ENCODE data around the gene FOXN3.
"Not testable (repeated sequence)": the region's sequence is repeated elsewhere in the genome, so short reads cannot be mapped to it uniquely, and the experiment has no call there.

FOXN3 gene

DNA sequence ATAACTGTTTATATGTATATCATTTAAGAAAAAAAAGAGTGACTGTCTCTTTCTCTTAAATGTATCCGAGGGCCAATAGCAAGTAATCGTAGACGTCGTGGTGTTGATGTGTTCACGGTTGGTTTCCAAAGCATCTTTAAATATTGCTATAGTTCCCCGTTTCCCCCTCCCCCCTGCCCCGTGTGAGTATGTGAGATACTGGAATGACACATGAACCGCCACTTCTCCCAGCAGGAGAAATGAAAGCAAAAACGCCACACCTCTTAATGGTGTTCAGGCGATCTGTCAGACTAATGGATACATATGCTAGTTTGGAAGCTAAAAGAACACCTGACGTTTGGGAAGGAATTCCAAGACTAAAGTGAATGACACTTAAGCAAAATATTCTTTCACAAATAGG lies 258.3 kb downstream of the FOXN3 start:
- DNase-seq, result no peak

DNA sequence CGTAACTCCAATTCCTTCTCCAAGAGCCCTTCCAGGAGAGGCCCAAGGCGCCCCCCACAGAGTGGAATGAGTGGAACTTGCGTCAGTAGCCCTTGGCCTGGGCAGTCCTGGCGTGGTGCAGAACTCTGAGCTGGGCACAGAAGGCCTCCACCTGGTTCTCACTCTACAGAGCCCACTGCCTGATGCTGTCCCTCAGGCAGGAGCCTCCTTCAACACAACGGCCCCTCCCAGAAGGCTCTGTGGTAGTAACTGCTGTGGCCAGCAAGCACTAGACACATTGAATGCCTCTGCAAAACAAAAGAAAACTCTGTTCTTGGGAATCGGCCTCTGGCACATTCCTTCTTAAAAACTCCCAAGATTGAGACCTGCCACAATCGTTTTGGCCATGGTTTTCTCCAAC lies 258.9 kb downstream of the FOXN3 start:
- DNase-seq, result not testable (repeated sequence)

DNA sequence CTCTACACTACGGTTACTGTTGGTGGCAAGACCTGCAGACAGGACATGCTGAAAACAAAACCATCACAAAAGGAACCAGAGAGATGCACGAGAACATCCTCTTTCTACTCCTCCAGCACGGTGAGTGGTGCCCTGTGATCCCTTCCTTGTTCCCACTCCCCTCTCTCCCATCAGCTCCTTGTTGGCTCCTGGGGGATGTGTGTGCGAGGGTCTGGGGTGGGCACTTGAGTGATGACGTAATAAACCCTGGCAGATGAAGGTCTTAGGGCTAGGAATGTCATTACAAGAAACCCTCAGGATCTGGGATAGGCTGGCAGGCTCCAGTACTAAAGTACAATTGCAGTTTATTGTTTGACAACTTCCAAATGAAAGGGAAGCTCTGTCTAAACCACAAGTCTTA lies 261.5 kb downstream of the FOXN3 start:
- no peak for DNase-seq

DNA sequence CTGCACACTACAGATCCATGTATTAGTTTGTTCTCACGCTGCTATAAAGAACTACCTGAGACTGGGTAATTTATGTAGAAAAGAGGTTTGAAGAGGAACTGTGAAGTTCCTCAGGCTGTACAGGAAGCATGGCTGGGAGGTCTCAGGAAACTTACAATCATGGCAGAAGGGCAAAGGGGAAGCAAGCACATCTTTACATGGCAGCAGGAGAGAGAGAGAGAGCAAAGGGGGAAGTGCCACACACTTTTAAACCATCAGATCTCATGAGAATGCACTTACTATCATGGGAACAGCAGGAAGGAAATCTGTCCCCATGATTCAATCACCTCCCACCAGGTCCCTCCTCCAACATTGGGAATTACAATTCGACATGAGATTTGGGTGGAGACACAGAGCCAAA lies 265.3 kb downstream of the FOXN3 start:
- not testable (repeated sequence) for DNase-seq

DNA sequence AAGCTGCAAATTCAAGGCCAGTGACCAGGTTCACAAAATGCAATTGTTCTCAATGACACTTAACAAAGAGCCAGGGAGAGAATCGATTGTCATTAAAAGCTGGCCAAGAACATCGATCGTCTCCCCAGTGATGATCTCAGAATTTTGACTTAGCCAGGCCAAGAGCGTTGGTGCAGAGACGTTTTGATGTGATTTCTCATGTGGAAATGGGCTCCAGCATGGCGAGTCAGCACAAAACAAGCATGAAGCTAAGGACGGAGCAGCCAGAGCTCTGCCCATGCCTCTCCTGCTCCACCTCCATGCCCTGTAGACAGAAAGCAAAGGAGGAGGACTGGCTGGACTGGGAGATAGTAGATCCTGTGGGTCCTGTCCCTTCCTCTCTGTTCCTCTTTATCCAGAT lies 270.8 kb downstream of the FOXN3 start:
- DNase-seq, result no peak

DNA sequence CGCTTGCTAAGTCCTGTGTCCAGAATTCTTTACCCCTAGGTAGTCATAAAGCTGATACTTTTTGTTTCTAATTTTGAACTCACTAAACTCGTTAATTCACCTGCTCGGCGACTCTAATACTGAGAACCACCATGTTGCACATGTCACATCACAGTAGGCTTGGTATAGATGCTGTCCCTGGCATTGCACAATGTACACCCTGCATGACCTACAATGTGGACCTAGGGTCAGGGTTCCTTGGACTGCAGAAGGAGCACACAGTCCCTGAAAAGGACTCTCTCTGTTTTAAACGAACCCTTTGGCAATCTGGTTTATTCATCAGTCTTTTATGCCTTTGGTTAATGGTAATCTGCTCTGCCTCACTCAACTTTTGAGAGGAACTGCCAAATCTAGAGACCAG lies 272.4 kb downstream of the FOXN3 start:
- no peak for DNase-seq

DNA sequence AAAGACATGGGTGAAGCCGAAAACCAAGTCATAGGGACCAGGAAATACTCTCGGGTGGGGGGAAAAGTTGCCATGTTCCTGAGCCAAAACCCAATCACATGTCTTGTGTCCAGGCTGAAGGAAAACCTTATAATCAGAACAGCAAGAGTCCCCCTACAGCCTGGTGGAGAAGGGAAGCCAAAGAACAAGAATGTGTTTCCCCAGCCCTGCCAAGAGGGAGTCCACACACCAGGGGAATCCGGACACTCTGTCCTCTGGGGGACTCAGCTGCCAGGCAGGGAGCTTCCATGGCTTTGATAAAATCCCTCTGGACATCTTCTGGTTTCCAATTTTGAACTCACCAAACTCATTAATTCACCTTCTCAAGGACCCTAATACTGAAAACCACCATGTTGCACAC lies 273.0 kb downstream of the FOXN3 start:
- DNase-seq, result no peak

DNA sequence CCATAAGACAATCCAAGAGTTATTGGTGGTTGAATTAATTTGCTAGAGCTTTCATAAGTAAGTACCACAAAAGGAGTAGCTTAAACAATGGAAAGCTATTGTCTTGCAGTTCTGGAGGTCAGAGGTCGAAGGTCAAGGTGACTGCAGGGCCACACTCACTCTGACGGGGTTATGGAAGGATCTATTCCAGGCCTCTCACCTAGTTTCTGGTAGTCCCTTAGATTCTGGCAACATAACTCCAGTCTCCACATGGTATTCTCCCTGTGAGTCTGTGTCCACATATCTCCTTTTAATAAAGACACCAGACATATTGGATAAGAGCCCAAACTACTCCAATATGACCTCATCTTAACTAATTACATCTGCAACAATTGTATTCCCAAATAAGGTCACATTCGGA lies 273.4 kb downstream of the FOXN3 start:
- DNase-seq, result no peak

DNA sequence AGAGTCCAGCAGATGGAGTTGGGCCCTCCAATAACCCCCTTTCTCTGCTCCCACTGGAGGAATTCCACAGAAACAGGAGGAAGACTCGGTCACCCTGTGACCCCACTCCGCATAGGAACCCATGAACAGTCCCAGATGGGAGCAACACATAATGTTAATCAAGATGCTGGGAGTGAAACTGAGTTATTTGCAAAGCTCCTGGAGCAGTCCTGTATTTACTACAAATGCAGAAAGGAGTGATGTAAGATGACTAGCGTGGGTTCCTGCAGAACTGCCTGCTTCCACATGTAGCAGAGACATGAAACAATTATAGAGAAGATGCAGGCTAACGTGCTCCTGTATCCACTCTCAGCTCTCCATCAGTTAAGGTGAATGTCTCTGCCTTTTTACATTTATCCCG lies 274.7 kb downstream of the FOXN3 start:
- DNase-seq, result no peak

DNA sequence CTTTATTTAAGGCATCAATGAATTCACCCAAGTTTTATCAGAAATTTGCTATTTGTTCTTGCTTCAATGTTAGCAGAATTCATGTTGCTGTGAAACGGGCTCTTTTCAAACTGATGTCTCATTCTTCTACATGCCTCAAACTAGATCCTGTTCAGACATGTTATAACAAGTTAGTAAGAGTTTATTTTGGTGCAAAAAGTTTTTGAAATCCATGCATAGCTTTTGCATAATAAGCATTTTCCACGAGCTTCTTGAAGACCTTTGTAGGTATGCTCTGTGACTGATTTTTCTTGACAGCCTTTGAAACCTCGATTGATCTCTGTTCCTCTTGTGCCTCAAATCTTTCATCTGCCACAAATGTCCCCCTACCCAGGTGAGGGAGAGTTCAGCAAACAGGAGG lies 275.2 kb downstream of the FOXN3 start:
- no peak for DNase-seq

DNA sequence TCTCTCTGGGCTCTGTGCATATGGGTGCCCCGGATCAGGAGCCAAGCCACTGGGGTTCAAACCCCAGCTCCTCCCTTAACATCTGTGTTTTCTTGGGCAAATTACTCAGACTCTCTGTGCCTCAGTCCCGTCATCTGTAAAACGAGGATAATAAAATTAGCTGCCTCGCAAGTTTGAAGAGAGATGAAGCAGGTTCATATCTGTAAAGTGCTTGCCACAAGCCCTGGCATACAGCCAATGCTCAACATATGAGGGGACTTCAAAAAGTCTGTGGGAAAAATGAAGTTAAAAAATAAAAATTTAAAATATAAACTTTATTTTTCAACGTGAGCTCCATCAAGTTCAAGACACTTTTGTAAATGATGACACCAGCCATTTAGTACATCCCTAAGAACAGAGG lies 276.7 kb downstream of the FOXN3 start:
- no peak for DNase-seq

DNA sequence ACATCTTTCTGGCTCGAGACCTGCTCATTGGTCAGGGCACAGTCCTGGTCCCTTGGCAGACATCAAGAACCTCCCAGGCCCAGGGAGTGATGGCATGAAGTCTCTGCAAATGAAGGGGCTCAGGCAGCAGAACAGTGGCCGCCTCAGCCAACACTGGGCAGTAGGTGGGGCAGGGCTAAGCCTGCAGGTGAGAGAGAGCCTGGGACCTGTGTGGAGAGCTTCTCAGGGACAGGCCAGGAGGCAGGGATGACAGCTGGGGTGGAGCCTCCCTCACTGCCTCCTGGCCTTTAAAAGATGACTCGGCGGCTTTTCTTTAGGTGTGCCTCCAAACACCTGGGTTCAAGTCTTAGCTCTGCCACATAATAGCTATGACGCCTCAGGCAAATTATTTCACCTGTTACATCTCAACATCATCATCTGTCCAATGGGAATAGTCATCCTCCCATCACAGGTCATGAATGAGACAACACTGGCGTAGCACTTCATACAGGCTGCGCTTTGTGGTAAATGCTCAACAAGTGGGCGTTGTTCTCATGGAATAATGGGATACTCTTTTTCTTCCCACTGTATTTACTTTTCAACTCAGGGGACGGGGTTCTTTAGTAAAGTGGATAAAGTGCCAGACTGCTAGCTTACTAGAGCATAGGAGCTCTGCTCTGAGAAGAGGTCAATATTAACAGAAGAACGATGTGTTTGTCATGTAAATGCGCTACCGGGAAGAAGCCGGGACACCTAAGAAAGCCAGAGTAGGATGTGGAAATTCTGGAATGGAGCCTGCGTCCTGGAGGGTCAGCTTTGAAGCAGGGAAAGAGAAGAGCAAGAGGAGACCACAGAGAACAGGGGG lies 277.4 kb downstream of the FOXN3 start:
- no peak for DNase-seq

DNA sequence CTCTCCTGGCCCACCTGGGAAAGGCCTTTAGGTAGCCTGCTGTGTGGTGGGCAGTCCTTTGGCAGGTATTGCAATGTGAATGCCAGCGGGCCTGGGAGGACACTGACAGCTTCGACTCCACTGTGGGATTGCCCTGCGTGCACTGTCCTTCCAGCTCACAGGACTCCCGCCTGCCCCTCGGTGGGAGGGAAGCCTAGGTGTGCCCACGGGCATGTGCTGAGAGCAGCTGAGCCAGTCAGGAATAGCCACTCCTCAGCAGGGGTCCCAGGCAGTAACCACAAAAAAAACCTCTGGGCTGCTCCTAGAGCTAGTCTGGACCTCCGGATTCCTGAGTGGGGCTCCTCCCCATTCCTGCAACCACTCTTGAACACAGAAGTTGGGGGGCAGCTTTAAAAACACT lies 278.2 kb downstream of the FOXN3 start:
- no peak for DNase-seq

DNA sequence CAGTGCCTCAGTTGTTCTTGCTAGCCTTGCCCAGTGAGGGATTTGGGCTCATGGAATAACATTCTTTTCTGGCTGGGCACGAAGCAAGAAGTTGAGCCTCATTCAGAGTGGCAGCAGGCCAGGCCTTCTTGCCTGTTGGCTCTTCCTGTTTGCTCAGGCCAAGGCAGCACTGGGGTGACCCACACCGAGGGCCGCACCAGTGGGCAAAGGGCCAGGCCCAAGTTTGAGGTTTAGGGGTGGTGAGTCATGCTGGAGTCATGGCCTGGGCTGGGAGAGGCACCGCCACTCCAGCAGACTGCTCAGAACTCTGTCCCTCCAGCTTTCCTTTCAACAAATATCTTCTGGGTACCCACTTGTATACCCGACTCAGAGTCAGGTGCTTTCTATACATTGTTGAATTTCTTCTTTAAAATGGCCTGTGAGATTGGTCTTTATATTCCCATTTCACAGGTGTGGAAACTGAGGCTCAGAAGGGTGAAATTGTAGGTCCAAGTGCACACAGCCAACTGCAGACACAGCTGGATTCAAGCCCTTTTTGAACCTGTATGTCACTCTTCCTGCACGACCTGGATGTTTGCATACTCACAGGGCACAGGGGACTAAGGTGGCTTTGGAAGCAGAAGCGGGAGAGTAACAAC lies 279.4 kb downstream of the FOXN3 start:
- DNase-seq, result no peak

DNA sequence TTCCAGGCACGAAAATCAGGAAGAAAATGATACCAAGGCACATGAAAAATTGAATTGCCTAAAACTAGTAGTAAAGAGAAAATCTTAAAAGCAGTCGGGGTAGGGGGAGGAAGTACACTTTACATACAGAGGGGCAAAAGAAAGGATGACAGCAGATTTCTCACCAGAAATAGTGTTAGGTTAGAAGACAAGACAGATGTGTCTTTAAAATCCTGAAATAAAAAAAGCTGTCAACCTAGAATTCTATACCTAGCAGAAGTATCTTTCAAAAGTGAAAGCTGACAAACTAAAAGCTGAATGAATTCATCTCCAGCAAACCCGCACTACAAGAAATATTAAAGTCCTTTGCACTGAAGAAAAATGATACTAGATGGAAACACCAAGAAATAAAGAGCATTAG lies 280.4 kb downstream of the FOXN3 start:
- DNase-seq, result no peak

DNA sequence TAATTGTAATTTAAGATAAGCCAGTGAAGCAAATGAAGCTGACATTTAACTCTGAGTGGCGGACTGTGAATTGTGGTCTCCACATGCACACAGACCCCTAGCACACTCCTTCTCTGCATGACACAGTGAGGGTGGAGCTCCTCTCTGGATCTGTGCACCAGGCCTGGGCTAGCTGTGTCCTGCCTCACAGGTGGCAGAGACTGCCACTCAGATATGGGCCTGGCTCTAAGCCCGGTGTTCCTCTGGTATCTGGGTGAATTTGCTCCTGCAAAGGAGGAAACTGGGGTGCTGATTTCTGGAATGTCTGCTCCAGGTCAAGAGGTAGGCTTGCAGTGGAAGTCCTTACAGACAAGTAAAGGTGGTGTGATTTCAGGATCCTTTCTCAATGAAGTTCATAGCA lies 282.4 kb downstream of the FOXN3 start:
- no peak for DNase-seq

DNA sequence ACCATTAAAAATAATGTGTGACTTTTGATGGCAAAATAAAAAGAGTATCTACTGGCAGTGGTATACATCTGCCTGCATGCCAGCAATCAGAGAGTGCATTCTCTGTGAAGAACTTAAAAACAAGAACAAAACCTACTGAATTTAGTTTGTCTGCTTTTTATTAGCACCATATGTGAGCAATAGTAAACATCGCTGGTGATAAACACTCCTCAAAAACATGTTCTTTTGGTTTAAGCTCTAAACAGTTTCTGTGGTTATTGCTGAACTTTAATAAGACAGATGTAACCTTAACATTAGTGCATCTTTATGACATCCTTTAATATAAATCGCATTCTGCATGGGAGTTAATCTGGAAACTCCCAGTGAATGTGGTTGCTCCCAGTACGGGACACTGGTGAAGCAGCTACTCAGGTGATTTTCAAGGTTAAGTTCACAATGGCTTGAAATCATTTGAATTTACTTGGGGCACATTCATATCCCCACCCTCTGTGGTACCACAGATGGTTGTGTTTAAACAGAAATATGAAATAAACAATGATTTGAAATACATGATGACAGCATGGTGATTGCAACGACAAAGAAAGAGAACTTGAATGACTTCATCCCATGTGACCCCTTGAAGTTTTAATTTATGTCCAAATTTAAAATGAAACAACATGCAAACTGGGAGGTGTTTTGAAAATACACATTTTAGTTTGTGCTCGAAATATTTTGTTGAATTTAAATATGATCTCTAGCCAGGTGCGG lies 285.9 kb downstream of the FOXN3 start:
- no peak for DNase-seq

DNA sequence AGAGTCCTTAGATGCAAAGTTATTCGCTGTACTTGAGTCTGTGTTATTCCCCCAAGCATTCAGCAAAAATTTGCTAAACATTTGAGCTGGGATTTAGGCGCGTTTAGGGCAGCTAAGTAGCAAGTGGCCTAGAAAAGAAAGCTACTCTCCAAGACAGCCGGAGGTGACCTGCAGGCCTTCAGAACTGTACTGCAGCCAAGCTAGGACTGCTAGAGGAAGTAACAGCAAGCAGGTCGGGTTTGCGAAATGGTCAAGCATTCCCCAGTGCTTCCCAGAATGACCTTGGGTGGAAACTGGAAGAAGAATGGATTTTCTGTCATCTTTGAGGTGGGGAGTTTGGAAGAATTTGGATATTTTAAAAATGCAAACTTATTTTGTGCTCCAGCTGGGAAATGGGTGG lies 287.5 kb downstream of the FOXN3 start:
- DNase-seq, result no peak

DNA sequence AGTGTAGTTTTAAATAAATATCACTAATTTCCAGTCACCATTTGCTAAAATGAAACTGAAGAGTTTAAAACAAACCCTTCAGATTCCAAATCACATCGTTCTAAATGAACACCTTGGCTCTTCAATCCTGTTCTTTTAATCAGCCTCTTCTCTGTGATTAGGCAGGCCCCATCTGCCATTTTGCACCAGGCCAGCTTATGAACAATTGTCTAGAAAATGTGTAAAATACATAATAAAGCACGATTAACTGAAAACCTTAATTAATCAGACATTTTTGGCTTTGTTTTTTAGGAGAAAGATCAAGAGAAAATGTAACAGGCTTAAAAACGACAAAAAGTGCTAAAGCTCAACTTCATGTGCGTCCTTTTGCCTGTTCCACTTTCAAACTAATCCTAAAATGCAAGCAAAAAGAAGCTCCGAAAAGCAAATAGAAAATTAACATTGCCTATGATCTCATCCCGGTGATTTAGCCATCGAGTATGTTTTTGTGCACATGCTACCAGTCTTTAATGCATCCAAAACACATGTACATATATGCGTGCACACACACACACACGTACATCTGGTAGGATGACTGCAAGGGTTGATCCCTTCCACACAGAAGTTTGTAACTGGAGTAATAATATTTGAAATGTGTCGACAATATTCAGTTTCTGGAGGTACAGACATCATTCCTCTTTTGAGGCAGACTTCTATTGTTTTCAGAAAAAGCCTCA lies 288.6 kb downstream of the FOXN3 start:
- DNase-seq, result no peak

DNA sequence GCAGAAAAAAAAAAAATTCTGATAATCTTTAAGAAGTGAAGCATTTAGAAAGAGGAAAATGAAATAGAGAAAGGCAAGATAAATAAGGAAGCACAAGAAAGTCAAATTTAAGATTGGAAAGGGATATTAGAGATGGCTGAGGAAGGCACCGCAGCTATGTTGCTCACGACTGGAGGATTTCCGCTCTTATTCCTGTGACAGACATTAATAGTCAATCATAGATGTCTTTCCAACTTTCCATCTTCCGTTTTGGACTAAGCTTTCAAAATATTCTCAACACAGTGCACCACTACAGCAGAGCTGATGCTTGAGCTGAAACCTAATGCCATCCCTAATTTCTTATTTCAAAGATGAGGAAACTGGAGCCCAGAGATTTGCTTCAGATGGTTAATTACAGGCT lies 290.6 kb downstream of the FOXN3 start:
- no peak for DNase-seq

DNA sequence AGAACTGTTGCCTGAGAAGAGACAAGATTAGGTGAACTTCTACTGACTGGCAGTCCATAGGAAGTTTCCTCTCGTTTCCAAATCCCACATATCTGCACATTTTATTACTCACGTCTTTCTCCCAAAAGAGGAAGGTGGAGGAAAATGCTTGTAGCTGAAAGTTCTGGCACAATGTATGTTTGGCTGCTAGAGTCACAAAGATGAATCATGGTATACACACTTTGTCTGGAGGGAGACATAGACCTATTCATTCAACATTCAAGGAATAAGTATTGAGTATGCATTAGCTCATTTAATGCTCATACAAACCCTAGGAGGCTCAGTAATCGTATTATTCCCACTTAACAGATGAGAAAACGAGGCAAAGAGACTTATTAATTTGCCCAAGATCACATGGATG lies 291.8 kb downstream of the FOXN3 start:
- DNase-seq, result no peak

DNA sequence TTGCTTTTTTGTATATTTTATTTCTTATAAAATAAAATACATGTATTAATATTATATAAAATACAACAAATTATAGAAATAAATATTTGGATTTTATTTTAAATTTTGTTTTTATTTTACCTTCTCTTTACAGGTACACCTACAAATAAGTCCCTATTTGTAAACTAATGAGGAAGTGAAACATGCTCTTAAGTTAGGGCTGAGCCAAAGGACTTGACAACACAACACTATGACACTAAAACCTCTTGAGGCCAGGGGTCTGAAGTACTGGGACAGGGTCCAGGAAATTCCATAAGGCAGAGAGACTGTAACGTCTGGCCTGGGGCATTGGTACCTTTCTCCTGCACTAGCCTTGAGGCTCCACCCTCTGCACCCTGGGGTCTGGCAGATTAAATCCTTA lies 293.2 kb downstream of the FOXN3 start:
- DNase-seq, result no peak

DNA sequence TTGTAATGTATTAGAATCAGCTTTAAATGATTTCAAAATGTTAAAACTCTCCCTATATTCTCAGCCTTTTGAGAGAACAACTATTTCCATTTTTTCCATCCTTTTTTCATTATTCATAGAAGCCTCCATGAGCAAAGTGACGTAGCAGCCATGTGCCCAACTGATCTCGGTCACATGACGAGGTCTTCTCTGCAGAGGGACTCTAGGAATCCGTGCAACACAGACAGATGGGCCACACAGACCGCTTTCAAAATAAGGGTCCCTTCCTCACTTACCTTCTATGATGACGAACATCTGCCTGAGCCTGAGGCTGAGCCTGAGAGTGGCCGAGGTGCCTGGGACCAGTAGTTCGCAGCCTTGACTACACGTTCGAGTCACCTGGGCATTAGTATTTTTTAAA lies 293.8 kb downstream of the FOXN3 start:
- DNase-seq, result no peak
